GM23338 (cell line): ENCODE measurements around the gene DYNLT2. TPM values are rescaled to one million over a fixed set of nuclear protein-coding genes. Genes with fewer than 3 reads are reported as not detected.

Experiments
- ATAC-seq: fragments of 200-7000 bp; cut with Tn5 transposase; 3 replicates; pipeline ENCODE4 v1.9.1; 2020
- DNase-seq: peaks from one replicate; pipeline ENCODE4 v3.0.0-alpha.2; 2015; ENCODE audit warnings: low spot score
- H2AFZ ChIP-seq: fragments of 200-600 bp; sonication (generic); 2 replicates; pipeline ENCODE4 v1.8.0; 2016; ENCODE audit warnings: antibody characterized with exemption, mild to moderate bottlenecking, moderate library complexity
- H3F3A ChIP-seq: fragments of 200-600 bp; sonication (generic); replicated peaks from 2 replicates; pipeline ENCODE4 v1.8.0; 2017; ENCODE audit warnings: antibody characterized with exemption, mixed run types, low read depth
- H3K27ac ChIP-seq: fragments of 200-600 bp; sonication (generic); 2 replicates; pipeline ENCODE4 v1.6.1; 2016; ENCODE audit warnings: low read depth
- H3K27me3 ChIP-seq: fragments of 200-600 bp; sonication (generic); 2 replicates; pipeline ENCODE4 v1.8.0; 2016; ENCODE audit warnings: mild to moderate bottlenecking, mixed run types, moderate library complexity; ENCODE audit not compliant: insufficient read depth
- H3K36me3 ChIP-seq: fragments of 200-600 bp; sonication (generic); 2 replicates; pipeline ENCODE4 v1.8.0; 2016; ENCODE audit warnings: mild to moderate bottlenecking; ENCODE audit not compliant: insufficient read depth
- H3K4me1 ChIP-seq: fragments of 200-600 bp; sonication (generic); 2 replicates; pipeline ENCODE4 v1.8.0; 2016; ENCODE audit warnings: mild to moderate bottlenecking, moderate library complexity; ENCODE audit not compliant: insufficient read depth
- H3K4me2 ChIP-seq: fragments of 200-600 bp; sonication (generic); 2 replicates; pipeline ENCODE4 v1.7.1; 2017; ENCODE audit warnings: mixed run types
- H3K4me3 ChIP-seq: fragments of 200-600 bp; sonication (generic); 2 replicates; pipeline ENCODE4 v1.6.1; 2016; ENCODE audit warnings: mixed run types
- H3K79me2 ChIP-seq: fragments of 200-600 bp; sonication (generic); replicated peaks from 2 replicates; pipeline ENCODE4 v1.8.0; 2017; ENCODE audit warnings: mild to moderate bottlenecking; ENCODE audit not compliant: insufficient read depth
- H3K9me2 ChIP-seq: fragments of 200-600 bp; sonication (generic); 2 replicates; pipeline ENCODE4 v1.8.0; 2017; ENCODE audit not compliant: insufficient read depth
- H4K20me1 ChIP-seq: fragments of 200-600 bp; sonication (generic); replicated peaks from 2 replicates; pipeline ENCODE4 v1.8.0; 2017; ENCODE audit warnings: mild to moderate bottlenecking; ENCODE audit not compliant: insufficient read depth
- H3K27ac Mint-ChIP-seq: 2 replicates; pipeline ENCODE4 v1.8.0; 2020; ENCODE audit warnings: inconsistent platforms, mild to moderate bottlenecking, moderate library complexity, mixed read lengths
- H3K27me3 Mint-ChIP-seq: 3 replicates; pipeline ENCODE4 v1.8.0; 2022; ENCODE audit warnings: low read depth, mild to moderate bottlenecking, moderate library complexity, mixed read lengths, inconsistent platforms; ENCODE audit not compliant: insufficient read depth, poor library complexity
- H3K36me3 Mint-ChIP-seq: 3 replicates; pipeline ENCODE4 v1.8.0; 2021; ENCODE audit warnings: low read depth, mild to moderate bottlenecking, inconsistent platforms, moderate library complexity, mixed read lengths
- H3K4me1 Mint-ChIP-seq: 3 replicates; pipeline ENCODE4 v1.8.0; 2020; ENCODE audit warnings: mild to moderate bottlenecking, inconsistent platforms, mixed read lengths
- H3K4me3 Mint-ChIP-seq: 3 replicates; pipeline ENCODE4 v1.8.0; 2021; ENCODE audit warnings: moderate library complexity, mild to moderate bottlenecking, inconsistent platforms, mixed read lengths
- H3K9me3 Mint-ChIP-seq: 3 replicates; pipeline ENCODE4 v1.8.0; 2020; ENCODE audit warnings: moderate library complexity, mild to moderate bottlenecking, inconsistent platforms, mixed read lengths
- CREB1 ChIP-seq: fragments of 250-450 bp; sonication (Bioruptor Pico); IDR thresholded peaks from 2 replicates; pipeline ENCODE4 v1.5.0; 2020; ENCODE audit warnings: low read depth, mild to moderate bottlenecking, moderate library complexity
- EZH2 ChIP-seq: fragments of 200-600 bp; sonication (generic); IDR thresholded peaks from one replicate; pipeline ENCODE4 v1.8.0; 2017; ENCODE audit warnings: antibody characterized with exemption, mild to moderate bottlenecking, low read depth; ENCODE audit not compliant: unreplicated experiment
- EZH2phosphoT487 ChIP-seq: fragments of 200-600 bp; sonication (generic); IDR thresholded peaks from one replicate; pipeline ENCODE4 v1.8.1; 2018; ENCODE audit warnings: antibody characterized with exemption; ENCODE audit not compliant: unreplicated experiment
- JUNB ChIP-seq: IDR thresholded peaks from one replicate; pipeline ENCODE4 v1.6.1; 2016; ENCODE audit warnings: antibody characterized with exemption; ENCODE audit not compliant: unreplicated experiment
- NANOG ChIP-seq: IDR thresholded peaks from 2 replicates; pipeline ENCODE4 v1.6.1; 2016; ENCODE audit warnings: antibody characterized with exemption, borderline replicate concordance
- POLR2AphosphoS5 ChIP-seq: IDR thresholded peaks from 2 replicates; pipeline ENCODE4 v1.6.1; 2016; ENCODE audit warnings: antibody characterized with exemption, low read depth
- STAT1 ChIP-seq: IDR thresholded peaks from one replicate; pipeline ENCODE4 v1.6.1; 2016; ENCODE audit warnings: antibody characterized with exemption; ENCODE audit not compliant: unreplicated experiment
- ZNF114 ChIP-seq: fragments of 250-450 bp; sonication (Bioruptor Pico); IDR thresholded peaks from 2 replicates; pipeline ENCODE4 v1.5.0; 2020; ENCODE audit warnings: mild to moderate bottlenecking, moderate library complexity
- ZNF331 ChIP-seq: fragments of 250-450 bp; sonication (Bioruptor Pico); IDR thresholded peaks from 2 replicates; pipeline ENCODE4 v1.5.0; 2020; ENCODE audit warnings: low read depth, mild to moderate bottlenecking, moderate library complexity
- polyA plus RNA-seq: library from polyadenylated mRNA; unstranded; fragments of >200 nt; fragmentation: Nextera tagmentation; extraction: Ambion mirVana; gene quantifications from 2 replicates; pipeline ENCODE4 v1.2.1, GENCODE V29; 2016
- total RNA-seq: library from RNA; depleted of rRNA; stranded (reverse); fragments of >200 nt; shearing (Covaris generic); gene quantifications from 2 replicates; pipeline ENCODE4 v1.2.3, GENCODE V29; 2014
- TF ChIP-seq, protein P1 (sequence below): fragments of 250-450 bp; sonication (Bioruptor Pico); IDR thresholded peaks from 2 replicates; pipeline ENCODE4 v1.5.0; 2020; ENCODE audit warnings: mild to moderate bottlenecking, moderate library complexity
- TF ChIP-seq, protein P2 (sequence below): IDR thresholded peaks from one replicate; pipeline ENCODE4 v1.6.1; 2018; ENCODE audit warnings: antibody characterized with exemption; ENCODE audit not compliant: unreplicated experiment
- TF ChIP-seq, protein P3 (sequence below): IDR thresholded peaks from 2 replicates; pipeline ENCODE4 v1.6.1; 2016; ENCODE audit warnings: antibody characterized with exemption
- TF ChIP-seq, protein P4 (sequence below), 2 experiments: fragments of 200-600 bp in 1 of 2; sonication (generic) in 1 of 2; conservative IDR thresholded peaks; 2 replicates each; pipeline versions ENCODE4 v1.5.1 to v1.6.1; 2016 to 2017; ENCODE audit warnings: antibody characterized with exemption in 2 of 2, low read depth in 2 of 2, mild to moderate bottlenecking in 2 of 2, moderate library complexity in 1 of 2

The DYNLT2 gene
- total and polyA plus RNA-seq, 2 experiments from 2014 or later = 2.8 to 4.4 TPM

GRCh38 chr6:169707772-169708171, 43.6 kb downstream of the DYNLT2 start (continued):
- TF ChIP-seq, protein P1, sequence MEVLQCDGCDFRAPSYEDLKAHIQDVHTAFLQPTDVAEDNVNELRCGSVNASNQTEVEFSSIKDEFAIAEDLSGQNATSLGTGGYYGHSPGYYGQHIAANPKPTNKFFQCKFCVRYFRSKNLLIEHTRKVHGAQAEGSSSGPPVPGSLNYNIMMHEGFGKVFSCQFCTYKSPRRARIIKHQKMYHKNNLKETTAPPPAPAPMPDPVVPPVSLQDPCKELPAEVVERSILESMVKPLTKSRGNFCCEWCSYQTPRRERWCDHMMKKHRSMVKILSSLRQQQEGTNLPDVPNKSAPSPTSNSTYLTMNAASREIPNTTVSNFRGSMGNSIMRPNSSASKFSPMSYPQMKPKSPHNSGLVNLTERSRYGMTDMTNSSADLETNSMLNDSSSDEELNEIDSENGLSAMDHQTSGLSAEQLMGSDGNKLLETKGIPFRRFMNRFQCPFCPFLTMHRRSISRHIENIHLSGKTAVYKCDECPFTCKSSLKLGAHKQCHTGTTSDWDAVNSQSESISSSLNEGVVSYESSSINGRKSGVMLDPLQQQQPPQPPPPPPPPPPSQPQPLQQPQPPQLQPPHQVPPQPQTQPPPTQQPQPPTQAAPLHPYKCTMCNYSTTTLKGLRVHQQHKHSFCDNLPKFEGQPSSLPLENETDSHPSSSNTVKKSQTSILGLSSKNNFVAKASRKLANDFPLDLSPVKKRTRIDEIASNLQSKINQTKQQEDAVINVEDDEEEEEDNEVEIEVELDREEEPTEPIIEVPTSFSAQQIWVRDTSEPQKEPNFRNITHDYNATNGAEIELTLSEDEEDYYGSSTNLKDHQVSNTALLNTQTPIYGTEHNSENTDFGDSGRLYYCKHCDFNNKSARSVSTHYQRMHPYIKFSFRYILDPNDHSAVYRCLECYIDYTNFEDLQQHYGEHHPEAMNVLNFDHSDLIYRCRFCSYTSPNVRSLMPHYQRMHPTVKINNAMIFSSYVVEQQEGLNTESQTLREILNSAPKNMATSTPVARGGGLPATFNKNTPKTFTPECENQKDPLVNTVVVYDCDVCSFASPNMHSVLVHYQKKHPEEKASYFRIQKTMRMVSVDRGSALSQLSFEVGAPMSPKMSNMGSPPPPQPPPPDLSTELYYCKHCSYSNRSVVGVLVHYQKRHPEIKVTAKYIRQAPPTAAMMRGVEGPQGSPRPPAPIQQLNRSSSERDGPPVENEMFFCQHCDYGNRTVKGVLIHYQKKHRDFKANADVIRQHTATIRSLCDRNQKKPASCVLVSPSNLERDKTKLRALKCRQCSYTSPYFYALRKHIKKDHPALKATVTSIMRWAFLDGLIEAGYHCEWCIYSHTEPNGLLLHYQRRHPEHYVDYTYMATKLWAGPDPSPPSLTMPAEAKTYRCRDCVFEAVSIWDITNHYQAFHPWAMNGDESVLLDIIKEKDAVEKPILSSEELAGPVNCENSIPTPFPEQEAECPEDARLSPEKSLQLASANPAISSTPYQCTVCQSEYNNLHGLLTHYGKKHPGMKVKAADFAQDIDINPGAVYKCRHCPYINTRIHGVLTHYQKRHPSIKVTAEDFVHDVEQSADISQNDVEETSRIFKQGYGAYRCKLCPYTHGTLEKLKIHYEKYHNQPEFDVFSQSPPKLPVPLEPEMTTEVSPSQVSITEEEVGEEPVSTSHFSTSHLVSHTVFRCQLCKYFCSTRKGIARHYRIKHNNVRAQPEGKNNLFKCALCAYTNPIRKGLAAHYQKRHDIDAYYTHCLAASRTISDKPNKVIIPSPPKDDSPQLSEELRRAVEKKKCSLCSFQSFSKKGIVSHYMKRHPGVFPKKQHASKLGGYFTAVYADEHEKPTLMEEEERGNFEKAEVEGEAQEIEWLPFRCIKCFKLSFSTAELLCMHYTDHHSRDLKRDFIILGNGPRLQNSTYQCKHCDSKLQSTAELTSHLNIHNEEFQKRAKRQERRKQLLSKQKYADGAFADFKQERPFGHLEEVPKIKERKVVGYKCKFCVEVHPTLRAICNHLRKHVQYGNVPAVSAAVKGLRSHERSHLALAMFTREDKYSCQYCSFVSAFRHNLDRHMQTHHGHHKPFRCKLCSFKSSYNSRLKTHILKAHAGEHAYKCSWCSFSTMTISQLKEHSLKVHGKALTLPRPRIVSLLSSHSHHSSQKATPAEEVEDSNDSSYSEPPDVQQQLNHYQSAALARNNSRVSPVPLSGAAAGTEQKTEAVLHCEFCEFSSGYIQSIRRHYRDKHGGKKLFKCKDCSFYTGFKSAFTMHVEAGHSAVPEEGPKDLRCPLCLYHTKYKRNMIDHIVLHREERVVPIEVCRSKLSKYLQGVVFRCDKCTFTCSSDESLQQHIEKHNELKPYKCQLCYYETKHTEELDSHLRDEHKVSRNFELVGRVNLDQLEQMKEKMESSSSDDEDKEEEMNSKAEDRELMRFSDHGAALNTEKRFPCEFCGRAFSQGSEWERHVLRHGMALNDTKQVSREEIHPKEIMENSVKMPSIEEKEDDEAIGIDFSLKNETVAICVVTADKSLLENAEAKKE (CRISPR knock-in tag) = no peak
- TF ChIP-seq NANOG = no peak
- TF ChIP-seq ZNF114 = no peak

DNA sequence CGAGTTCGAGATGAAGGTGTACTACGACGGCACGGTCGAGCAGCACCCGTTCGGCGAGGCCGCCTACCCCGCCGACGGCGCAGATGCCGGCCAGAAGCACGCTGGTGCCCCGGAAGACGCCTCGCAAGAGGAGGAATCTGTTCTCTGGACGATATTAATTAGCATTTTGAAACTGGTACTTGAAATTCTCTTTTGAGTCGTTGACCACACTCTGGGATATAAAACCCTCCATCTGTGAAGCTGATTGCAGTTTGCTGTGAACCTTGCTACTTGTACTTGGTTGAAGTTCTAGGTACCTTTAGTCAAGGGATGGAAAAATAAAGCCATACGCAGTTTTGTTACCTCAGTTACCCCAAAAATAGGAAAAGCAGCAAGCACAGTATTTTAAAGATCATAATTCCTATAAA, 48.5 kb downstream of the DYNLT2 start:
- no peaks in the 10 kb centered on the region for H3K9me2 ChIP-seq
- Mint-ChIP-seq H3K4me1 (peaks cover 27% of the 10 kb centered on the region), H3K27me3 (no peaks in the 10 kb centered on the region), H3K36me3 (peaks cover 30% of the 10 kb centered on the region), H3K9me3 (no peaks in the 10 kb centered on the region; the same call in 2 of the 3 replicates), H3K4me3 (peak overlapping the region; percentile 90), H3K27ac (peak overlapping the region; percentile 90)
- H3K27ac ChIP-seq = no peak overlapping the region
- peak overlapping the region; percentile 89 for H3K4me2 ChIP-seq
- H3K4me3 ChIP-seq = peak overlapping the region; percentile 92
- peaks cover 61% of the 10 kb centered on the region for H3K79me2 ChIP-seq
- H2AFZ ChIP-seq = no peak overlapping the region
- no peak for DNase-seq
- no peaks in the 10 kb centered on the region for H3K36me3 ChIP-seq
- no peaks in the 10 kb centered on the region for H3K27me3 ChIP-seq
- peaks cover 17% of the 10 kb centered on the region for H3K4me1 ChIP-seq
- H3F3A ChIP-seq = no peaks in the 10 kb centered on the region
- peak; percentile 25 for ATAC-seq
- peaks cover 4% of the 10 kb centered on the region for H4K20me1 ChIP-seq
- TF ChIP-seq, protein P2, sequence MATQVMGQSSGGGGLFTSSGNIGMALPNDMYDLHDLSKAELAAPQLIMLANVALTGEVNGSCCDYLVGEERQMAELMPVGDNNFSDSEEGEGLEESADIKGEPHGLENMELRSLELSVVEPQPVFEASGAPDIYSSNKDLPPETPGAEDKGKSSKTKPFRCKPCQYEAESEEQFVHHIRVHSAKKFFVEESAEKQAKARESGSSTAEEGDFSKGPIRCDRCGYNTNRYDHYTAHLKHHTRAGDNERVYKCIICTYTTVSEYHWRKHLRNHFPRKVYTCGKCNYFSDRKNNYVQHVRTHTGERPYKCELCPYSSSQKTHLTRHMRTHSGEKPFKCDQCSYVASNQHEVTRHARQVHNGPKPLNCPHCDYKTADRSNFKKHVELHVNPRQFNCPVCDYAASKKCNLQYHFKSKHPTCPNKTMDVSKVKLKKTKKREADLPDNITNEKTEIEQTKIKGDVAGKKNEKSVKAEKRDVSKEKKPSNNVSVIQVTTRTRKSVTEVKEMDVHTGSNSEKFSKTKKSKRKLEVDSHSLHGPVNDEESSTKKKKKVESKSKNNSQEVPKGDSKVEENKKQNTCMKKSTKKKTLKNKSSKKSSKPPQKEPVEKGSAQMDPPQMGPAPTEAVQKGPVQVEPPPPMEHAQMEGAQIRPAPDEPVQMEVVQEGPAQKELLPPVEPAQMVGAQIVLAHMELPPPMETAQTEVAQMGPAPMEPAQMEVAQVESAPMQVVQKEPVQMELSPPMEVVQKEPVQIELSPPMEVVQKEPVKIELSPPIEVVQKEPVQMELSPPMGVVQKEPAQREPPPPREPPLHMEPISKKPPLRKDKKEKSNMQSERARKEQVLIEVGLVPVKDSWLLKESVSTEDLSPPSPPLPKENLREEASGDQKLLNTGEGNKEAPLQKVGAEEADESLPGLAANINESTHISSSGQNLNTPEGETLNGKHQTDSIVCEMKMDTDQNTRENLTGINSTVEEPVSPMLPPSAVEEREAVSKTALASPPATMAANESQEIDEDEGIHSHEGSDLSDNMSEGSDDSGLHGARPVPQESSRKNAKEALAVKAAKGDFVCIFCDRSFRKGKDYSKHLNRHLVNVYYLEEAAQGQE = no peak
- TF ChIP-seq ZNF331 (CRISPR knock-in tag) (no peak), NANOG (no peak), CREB1 (CRISPR knock-in tag) (no peak), EZH2phosphoT487 (no peak), EZH2 (no peak), STAT1 (no peak), JUNB (no peak), POLR2AphosphoS5 (no peak), ZNF114 (no peak)
- TF ChIP-seq, protein P3, sequence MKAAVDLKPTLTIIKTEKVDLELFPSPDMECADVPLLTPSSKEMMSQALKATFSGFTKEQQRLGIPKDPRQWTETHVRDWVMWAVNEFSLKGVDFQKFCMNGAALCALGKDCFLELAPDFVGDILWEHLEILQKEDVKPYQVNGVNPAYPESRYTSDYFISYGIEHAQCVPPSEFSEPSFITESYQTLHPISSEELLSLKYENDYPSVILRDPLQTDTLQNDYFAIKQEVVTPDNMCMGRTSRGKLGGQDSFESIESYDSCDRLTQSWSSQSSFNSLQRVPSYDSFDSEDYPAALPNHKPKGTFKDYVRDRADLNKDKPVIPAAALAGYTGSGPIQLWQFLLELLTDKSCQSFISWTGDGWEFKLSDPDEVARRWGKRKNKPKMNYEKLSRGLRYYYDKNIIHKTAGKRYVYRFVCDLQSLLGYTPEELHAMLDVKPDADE = no peak
- TF ChIP-seq, protein P4, sequence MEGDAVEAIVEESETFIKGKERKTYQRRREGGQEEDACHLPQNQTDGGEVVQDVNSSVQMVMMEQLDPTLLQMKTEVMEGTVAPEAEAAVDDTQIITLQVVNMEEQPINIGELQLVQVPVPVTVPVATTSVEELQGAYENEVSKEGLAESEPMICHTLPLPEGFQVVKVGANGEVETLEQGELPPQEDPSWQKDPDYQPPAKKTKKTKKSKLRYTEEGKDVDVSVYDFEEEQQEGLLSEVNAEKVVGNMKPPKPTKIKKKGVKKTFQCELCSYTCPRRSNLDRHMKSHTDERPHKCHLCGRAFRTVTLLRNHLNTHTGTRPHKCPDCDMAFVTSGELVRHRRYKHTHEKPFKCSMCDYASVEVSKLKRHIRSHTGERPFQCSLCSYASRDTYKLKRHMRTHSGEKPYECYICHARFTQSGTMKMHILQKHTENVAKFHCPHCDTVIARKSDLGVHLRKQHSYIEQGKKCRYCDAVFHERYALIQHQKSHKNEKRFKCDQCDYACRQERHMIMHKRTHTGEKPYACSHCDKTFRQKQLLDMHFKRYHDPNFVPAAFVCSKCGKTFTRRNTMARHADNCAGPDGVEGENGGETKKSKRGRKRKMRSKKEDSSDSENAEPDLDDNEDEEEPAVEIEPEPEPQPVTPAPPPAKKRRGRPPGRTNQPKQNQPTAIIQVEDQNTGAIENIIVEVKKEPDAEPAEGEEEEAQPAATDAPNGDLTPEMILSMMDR (conservative IDR thresholded peaks at IDR 0.05; ENCODE audit: low read depth in 2 of 2) = no peak
